ENCODE results near the gene PIGW.

The PIGW gene

DNA sequence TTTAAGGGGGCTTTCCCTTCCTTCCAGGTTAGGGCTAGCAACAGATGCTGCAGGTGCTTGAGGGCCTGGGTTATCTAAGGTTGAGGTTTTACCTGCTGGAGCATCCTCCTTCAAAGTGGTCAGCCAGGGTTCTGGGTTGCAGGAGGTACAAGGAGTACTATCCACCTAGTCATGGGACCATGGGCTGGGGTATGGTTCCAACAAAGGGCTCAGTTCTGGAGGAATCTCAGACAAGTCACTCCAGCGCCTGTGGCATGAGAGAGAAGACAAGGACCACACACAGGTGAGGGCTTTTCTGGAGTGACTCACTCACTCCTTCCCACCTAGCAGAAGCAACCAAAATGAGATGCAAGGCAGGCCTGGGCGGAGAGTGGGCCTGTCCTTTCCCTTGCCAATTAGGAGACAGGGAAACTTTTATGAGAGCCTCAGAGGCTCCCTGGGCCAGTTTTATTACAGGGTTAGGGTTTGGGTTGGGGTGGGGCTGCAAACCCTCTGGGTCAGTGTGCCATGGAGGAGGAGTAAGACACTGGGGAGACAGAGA lies 2.3 kb upstream of the PIGW start:
- no peak for TF ChIP-seq CTCF (IDR thresholded peaks at IDR 0.05)
- Histone ChIP-seq H3K36me3 (peaks cover 2 to 38% (median 7%) of the 10 kb centered on the region in 3 donors), H3K4me1 (peaks cover 0 to 18% (median 8%) of the 10 kb centered on the region in 4 donors), H3K4me3 (no peak overlapping the region), H3K27me3 (no peaks in the 10 kb centered on the region), H3K9me3 (no peaks in the 10 kb centered on the region), H3K27ac (no peak overlapping the region)
- no peak for DNase-seq
- intact Hi-C loops (cut with DNase I; ENCODE audit: low total_unique reads), result loop anchor here (10.0 kb wide), 1 partner anchor 48 kb away; the partner anchor contains the start of gene ZNHIT3

DNA sequence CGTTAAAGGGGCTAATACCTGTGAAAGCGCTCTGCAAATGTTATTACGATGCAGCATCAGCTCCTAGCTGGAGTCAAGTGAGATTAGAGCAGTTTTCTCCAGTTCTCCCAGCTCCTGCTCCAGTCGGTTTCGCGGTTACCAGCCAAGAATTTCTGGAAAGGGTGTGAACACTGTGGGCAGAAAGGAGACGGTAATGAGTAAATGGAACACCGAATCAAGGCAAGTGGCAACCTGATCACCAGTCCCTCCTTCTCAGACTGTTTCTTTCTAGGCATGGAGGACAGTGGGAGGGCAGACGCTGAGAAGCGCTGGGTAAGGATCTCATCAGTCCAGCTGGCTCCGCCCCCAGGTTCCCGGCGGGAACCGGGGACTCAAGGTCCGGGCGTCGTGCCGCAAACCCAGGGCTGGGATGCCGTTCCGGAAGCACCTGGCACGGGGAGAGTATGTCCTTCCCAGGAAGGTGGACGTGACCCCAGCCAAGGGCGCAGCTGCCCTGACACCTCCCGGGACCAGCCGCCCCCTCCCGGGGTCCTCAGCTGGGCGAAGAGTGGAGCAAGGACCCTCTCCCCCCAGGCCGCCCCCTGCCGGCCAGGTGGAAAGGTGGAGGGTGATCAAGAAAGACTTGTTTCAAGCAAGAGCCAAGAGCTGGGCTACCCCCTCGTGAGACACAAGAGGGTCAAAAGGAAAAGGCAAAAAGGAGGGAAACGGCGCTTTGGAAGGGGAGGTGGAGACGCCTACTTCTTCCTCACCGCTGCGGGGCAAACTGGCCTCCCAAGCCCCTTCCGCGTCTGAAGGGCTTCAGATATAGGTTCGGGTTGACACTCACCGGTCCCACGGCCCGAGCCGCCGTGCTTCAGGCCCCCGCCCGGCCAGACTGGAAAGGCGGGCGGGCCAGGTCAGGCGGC lies 600 bp upstream of the PIGW start:
- peak; percentile 56 to 78 for DNase-seq
- no peaks in the 10 kb centered on the region for H3K27me3 ChIP-seq
- H3K4me3 ChIP-seq, result peak overlapping the region; percentile 78 to 98
- no peaks in the 10 kb centered on the region for H3K9me3 ChIP-seq
- peaks cover 0 to 18% (median 8%) of the 10 kb centered on the region in 4 donors for H3K4me1 ChIP-seq
- peak overlapping the region; percentile 90 to 98 for H3K27ac ChIP-seq
- TF ChIP-seq CTCF (IDR thresholded peaks at IDR 0.05), result peak in 1 of 2 experiments; percentile 32
- peaks cover 0 to 22% (median 0%) of the 10 kb centered on the region in 3 donors for H3K36me3 ChIP-seq
- intact Hi-C loops (cut with DNase I; ENCODE audit: low total_unique reads), result loop anchor here (10.0 kb wide), 1 partner anchor 49 kb away; the partner anchor contains the start of gene ZNHIT3

DNA sequence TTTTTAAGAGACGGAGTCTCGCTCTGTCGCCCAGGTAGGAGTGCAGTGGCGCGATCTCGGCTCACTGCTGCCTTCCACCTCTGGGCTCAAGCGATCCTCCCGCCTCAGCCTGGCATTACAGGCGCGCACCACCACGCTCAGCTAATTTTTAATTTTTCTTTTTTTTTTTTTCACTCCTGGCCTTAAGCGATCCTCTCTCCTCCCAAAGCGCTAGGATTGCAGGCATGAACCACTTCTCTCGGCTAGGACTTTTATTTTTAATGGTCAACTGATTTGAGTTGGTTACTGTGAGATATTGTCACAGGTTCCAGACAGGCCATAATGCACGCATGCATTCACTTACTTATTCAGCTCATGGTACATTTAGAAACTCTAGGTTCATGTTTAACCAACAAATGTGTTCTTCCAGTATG lies 888 bp downstream of the PIGW start:
- DNase-seq, result no peak
- peaks cover 0 to 19% (median 0%) of the 10 kb centered on the region in 3 donors for H3K36me3 ChIP-seq
- no peaks in the 10 kb centered on the region for H3K27me3 ChIP-seq
- TF ChIP-seq CTCF (IDR thresholded peaks at IDR 0.05), result no peak
- peak overlapping the region; percentile 90 to 98 for H3K27ac ChIP-seq
- H3K9me3 ChIP-seq, result no peaks in the 10 kb centered on the region
- peaks cover 0 to 18% (median 8%) of the 10 kb centered on the region in 4 donors for H3K4me1 ChIP-seq
- peak overlapping the region; percentile 78 to 98 for H3K4me3 ChIP-seq
- intact Hi-C loops (cut with DNase I; ENCODE audit: low total_unique reads), result loop anchor here (10.0 kb wide), 1 partner anchor 51 kb away; the partner anchor contains the start of gene ZNHIT3

DNA sequence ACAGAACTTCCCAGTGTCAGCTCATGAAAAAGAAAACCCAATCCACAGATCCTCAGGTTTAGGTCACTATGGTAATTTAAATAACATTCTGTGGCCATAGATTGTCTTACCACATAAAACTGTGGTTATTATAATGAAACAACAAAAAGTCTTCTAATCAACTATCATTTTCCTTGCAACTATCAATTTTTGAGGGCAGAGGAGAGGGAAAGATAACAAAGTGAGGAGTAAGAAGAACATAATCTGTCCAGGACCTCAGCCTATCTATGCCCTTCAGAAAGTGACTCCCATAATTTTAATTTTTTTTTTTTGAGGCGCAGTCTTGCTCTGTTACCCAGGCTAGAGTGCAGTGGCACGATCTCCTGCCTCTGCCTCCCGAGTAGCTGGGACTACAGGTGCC lies 5.9 kb downstream of the PIGW start:
- TF ChIP-seq CTCF (IDR thresholded peaks at IDR 0.05), result no peak
- Histone ChIP-seq H3K27me3 (no peaks in the 10 kb centered on the region), H3K9me3 (no peaks in the 10 kb centered on the region), H3K27ac (no peak overlapping the region), H3K36me3 (no peaks in the 10 kb centered on the region), H3K4me3 (no peak overlapping the region), H3K4me1 (peaks cover 0 to 16% (median 10%) of the 10 kb centered on the region in 4 donors)
- intact Hi-C loops (cut with DNase I; ENCODE audit: low total_unique reads), result no loop called here
- no peak for DNase-seq

DNA sequence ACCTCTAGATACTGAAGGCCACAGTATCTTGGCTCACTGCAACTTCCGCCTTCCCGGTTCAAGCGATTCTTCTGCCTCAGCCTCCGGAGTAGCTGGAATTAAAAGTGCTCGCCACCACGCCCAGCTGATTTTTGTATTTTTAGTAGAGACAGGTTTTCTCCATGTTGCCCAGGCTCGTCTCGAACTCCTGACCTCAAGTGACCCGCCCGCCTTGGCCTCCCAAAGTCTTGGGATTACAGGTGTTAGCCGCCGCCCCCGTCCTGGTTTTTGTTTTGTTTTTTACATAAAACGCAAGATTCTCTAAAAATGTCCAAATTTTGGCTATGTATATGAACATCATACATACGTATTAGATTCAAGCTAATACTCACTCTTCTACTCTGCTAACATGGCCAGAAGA lies 8.0 kb downstream of the PIGW start:
- no peak for DNase-seq
- H3K36me3 ChIP-seq, result peaks cover 0 to 4% (median 0%) of the 10 kb centered on the region in 3 donors
- intact Hi-C loops (cut with DNase I; ENCODE audit: low total_unique reads), result no loop called here
- H3K27me3 ChIP-seq, result no peaks in the 10 kb centered on the region
- H3K9me3 ChIP-seq, result no peaks in the 10 kb centered on the region
- no peak overlapping the region for H3K27ac ChIP-seq
- H3K4me3 ChIP-seq, result no peak overlapping the region
- peaks cover 0 to 31% (median 24%) of the 10 kb centered on the region in 4 donors for H3K4me1 ChIP-seq
- no peak for TF ChIP-seq CTCF (IDR thresholded peaks at IDR 0.05)
